HK-2 (cell line): ENCODE measurements around the gene ZC3H18.
"Not testable (repeated sequence)": the region's sequence is repeated elsewhere in the genome, so short reads cannot be mapped to it uniquely, and the experiment has no call there.

Experiments
- DNase-seq: peaks from one replicate; pipeline ENCODE4 v3.0.0-alpha.2; 2018; ENCODE audit not compliant: unreplicated experiment

ZC3H18 gene

GRCh38 chr16:88654363-88655052 lies 84.3 kb downstream of the ZC3H18 start:
- DNase-seq: no peak

DNA sequence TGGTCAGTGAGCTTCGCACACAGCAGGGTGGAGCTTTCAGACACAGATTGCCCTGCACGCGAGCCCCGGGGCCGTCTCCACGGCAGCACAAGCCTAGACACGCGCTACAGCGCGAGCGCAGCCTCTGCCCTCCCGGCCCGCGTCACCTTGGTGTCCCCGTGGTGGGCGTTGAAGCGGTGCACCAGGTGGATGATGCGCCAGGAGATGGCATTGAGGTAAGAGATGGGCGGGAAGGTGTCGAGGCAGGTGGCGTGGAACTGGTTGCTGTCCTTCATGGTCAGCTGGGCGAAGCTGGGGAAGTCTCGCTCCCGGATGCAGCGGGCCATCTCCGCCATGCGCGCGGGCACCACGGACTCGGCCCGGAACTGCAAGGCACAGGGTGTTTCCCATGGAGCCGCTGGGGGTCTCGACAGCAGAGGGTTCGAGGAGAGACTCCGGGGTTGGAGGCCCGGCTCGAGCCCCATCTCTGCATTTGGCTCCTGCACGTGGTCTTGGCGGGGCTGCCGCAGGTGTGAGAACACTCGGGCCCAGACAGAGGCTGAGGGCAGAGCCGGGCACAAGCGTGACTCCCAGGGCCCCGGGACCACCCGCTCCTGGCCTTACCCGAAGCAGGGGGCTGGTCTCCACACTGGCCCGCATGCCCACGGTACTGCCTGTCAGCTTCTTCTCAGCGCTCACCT lies 85.0 kb downstream of the ZC3H18 start:
- no peak for DNase-seq

DNA sequence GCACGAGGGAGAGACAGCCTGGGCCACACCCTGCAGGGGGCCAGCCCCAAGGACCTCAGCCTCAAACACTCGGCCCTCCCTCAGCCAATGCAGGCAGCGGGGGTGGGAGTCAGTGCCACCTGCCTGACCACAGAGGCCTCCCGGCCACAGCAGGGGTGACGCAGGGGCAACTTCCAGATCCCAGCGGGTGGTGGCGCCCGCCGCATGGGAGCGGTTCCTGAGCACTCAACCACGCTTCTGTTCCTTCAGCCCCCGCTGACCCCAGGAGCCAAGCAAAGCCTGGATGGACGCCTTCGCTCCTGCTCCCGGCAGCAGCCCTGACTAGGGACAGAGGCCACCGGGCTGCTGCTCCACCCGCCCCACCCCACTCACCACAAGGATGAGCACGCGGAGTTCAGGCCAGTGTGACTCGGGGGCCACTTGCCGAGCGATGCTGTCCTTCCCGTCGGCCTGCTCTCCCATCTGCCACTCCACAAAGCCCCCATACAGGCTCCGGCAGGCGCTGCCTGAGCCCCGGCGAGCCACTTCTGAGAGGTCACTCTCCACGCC lies 85.6 kb downstream of the ZC3H18 start:
- DNase-seq: peak; percentile 28

DNA sequence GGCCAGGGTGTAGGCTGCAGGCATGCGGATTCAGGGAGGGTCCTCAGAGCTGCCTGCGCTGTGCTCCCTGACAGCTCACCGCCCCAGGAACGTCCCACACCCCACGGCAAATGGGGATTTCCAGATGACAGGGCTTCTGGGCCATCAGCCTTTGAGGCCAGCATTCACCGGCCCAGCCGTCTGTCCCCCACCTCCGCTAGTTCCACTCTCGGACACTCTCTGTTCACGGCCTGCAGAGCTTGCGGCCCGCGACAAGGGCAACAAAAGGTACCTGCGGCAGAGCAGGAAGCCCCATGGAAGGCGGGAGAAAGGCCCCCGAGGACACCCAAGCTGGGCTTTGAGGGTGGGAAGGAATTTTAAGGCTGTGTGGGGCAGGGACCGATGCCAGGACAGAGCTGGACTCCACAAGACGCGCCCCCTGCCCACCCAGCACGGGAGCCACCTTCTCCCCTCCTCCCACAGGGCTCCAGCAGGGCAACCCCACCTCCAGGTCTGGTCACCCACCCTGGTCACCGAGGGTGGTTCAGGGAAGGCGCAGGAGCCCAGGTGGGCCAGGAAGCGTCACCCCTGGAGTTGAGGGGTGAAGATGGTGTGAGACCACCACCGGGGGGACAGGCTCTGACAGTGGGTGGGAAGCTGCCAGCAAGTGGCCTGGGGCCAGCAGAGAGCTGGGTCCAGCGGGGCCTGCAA lies 86.2 kb downstream of the ZC3H18 start:
- peak; percentile 36 for DNase-seq

DNA sequence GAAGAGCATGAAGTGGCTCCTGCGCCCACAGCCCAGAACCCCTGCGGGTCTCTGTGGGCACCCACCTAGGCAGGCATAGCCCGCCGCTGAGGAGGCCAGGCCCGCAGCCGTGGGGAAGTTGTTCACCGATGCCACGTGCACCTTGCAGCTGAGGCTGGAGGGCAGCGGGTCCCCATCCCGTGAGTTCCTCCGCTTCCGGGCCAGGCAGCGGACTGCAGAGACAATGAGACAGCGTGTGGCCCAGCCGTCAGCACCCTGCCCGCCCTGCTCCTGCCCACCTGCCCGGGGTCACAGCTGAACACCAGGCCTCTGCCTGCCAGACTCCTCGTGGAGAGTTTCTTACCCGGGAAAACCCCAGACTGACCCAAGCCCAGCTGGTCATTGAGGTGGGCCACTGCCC lies 87.2 kb downstream of the ZC3H18 start:
- no peak for DNase-seq

- no peak for DNase-seq
These were observed 88.5 kb downstream of the ZC3H18 start for GRCh38 chr16:88658714-88659113.

DNA sequence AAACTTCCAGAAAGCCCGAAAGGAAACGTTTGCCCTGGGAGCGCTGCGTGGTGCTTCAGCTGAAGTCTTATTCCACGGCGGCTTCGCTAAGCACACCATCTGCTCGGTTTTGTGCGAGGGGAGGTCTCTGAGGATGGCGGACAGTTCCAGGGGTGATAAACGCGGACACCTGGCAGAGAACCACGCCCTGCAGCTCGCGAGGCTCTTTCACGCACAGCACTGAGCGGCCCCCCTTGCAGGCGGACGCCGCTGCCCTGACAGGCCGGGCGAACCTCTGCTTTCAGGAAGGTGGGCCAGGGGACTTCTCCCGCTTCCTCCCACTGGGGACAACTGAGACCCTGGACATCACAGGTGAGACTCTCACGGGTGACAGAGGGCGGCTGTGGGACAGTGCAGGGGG lies 89.0 kb downstream of the ZC3H18 start:
- no peak for DNase-seq

- DNase-seq: no peak
These were observed 91.3 kb downstream of the ZC3H18 start for GRCh38 chr16:88661468-88661867.

DNA sequence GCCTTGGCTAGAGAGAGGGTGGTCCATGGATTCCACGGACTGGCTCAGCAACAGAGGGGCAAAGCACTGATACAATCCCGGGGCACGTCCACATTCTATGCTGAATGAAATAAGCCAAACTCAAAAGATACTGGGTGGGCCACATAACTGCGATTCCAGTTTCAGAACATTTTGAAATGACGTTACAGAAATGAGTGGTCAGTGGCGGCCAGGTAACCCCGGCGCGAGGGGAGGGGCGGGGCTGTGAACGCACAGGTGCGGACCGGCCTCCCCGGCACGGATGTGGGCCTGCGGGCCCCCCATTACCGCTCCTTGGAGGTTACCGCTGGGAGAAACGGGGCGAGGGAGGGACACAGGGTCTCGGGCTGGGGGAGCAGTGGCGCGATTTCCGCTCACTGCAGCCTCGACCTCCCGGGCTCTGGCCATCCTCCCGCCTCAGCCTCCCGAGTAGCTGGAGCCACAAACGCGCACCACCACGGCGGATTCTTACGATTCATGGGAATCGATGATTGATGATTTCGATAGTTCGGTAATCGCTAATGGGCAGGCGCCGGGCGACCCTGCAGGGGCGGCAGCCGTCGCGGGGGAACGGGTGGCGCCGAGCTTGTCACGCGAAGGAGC lies 92.1 kb downstream of the ZC3H18 start:
- DNase-seq: no peak

DNA sequence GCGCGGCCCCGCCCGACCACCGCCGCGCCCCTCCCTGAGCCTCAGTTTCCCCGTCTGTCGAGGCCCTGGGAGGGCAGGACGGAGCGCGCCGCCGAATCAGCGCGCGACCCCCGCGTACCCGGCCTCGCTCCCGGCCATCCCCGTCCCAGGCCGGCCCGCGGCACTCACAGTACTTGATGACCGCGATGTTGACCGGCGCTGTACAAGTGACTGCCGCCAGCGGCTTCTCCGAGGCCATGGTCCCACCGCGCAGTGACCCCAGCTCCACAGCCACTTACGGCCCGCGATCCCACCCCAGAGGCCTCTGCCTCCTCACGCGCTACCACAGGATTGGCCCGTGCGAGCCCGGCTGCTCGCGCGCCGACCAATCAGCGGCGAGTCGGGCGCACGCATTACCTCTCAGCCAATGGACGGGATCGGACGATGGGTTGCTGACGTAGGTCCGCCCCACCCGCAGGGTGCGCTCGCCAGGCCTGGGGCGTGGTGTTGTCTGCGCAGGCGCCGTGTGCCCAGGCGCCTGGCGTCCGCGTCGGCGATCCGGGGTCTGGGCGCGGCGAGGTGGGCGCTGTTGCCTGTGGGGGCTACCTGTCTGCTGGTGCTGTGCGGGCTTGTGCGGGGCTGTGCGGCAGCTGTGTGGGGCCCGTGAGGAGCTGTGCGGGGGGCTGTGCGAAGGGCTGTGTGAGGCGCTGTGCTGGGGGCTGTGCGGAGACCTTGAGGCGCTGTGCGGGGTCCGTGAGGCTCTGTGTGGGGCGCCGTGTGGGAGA lies 92.8 kb downstream of the ZC3H18 start, which contains the start of gene MVD:
TSS of gene MVD (minus strand) at position 249 of the 764 bp plus-strand sequence. CDS start at position 238, 11 bp downstream.
- DNase-seq: peak; percentile 98

- no peak for DNase-seq
These were observed 94.9 kb downstream of the ZC3H18 start for GRCh38 chr16:88665148-88665547.

DNA sequence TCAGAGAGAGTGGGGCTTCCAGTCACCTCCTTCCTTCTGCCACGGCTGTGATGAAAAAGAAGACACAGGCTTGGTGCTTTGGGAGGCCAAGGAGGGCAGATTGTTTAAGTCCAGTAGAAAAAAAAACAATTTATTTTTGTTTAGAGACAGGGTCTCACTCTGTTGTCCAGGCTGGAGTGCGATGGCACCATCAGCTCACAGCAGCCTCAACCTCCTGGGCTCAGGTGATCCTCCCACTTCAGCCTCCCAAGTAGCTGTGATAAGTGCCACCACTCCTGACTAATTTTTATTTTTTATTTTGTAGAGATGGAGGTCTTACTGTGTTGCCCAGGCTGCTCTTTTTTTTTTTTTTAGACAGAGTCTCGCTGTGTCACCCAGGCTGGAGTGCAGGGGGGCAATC lies 95.4 kb downstream of the ZC3H18 start:
- DNase-seq: no peak

DNA sequence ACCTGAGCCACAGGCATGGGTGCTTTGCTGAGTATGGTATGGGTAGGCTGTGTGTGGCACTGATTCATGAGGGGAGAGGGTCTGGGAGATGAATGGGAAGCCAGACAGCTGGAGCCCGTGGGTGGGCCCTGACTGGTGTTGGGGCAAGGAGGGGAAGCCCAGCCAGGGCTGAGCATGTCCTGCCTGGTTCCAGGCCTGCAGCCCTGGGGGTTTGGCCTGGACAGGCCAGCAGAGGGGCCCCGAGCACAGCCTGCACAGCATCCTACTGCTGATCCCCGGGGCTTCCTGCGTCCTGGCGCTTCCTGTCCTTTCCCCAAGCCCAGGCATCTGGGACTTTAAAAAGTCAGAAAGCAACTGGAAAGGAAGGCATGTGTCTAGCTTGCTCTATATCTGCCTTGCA lies 97.3 kb downstream of the ZC3H18 start:
- no peak for DNase-seq

DNA sequence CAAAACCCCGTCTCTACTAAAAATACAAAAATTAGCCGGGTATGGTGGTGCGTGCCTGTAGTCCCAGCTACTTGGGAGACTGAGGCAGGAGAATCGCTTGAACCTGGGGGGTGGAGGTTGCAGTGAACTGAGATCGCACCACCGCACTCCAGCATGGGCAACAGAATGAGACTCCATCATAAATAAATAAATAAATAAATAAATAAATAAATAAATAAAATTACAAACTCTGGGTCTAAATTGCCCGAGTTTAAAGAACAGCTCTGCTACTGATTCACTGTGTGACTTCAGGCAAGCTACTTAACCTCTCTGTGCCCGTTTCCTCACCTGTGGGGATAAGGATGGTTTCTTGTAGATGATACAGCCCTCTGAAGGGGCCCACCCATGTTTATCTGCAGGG lies 99.3 kb downstream of the ZC3H18 start:
- DNase-seq: not testable (repeated sequence)

- no peak for DNase-seq
These were observed 99.8 kb downstream of the ZC3H18 start for GRCh38 chr16:88669980-88670379.

GRCh38 chr16:88671806-88672205 lies 101.6 kb downstream of the ZC3H18 start:
- DNase-seq: no peak

DNA sequence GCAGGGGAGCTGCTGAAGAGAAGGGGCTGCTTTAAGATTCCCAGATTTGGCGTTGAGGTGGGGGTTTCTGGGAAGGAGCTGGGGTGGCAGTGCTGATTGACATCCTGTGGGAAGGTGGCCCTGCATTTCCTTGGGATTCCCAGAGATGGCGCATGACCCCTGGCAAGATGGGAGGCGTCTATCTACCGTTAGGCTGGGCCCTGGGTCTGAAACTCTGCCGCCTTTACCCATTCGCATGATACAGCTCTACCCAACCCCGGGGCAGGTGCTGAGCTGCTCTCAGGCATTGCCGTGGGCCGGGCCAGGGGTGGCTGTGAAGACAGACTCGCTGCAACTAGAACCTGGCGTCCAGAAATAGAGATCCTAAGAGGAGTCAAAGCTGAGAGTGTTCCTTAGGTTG lies 102.6 kb downstream of the ZC3H18 start:
- no peak for DNase-seq

GRCh38 chr16:88673716-88674379 lies 103.6 kb downstream of the ZC3H18 start:
- DNase-seq: no peak

GRCh38 chr16:88676502-88677242 lies 106.5 kb downstream of the ZC3H18 start:
- DNase-seq: no peak

GRCh38 chr16:88677721-88678120 lies 107.5 kb downstream of the ZC3H18 start:
- DNase-seq: no peak
